ENCODE results near the gene OPN1LW. TPM values are rescaled to one million over a fixed set of nuclear protein-coding genes. Genes with fewer than 3 reads are reported as not detected.

OPN1LW gene
- total and polyA plus RNA-seq, 2 donors from 2014 or later = not detected

GRCh38 chrX:154113729-154114128, 30.3 kb upstream of the OPN1LW start:
- no peaks in the 10 kb centered on the region for H3K4me1 ChIP-seq (ENCODE audit: control insufficient read depth in 2 of 3, insufficient read depth in 2 of 3, low read depth in 1 of 3, low read length in 3 of 3)
- H3K9ac ChIP-seq (ENCODE audit: low read length in 3 of 3) = no peak overlapping the region
- FAIRE-seq (no peak), DNase-seq (no peak)
- H3K9me3 ChIP-seq (ENCODE audit: control insufficient read depth in 2 of 3, insufficient read depth in 1 of 3, low read length in 3 of 3) = no peaks in the 10 kb centered on the region
- no peaks in the 10 kb centered on the region for H3K36me3 ChIP-seq (ENCODE audit: control insufficient read depth in 2 of 3, insufficient read depth in 3 of 3, low read length in 3 of 3)
- TF ChIP-seq CTCF (IDR thresholded peaks at IDR 0.05; ENCODE audit: borderline replicate concordance, extremely low read depth, insufficient read depth) = no peak
- no peak overlapping the region for H3K27ac ChIP-seq (ENCODE audit: low read depth in 2 of 2, low read length in 2 of 2)
- H3K4me3 ChIP-seq (ENCODE audit: low read length in 3 of 3) = no peak overlapping the region
- H3K27me3 ChIP-seq (ENCODE audit: control insufficient read depth, insufficient read depth, low read length) = no peaks in the 10 kb centered on the region
- intact Hi-C loops (cut with DNase I) = no loop called here

- H3K27me3 ChIP-seq (ENCODE audit: control insufficient read depth, insufficient read depth, low read length) = no peaks in the 10 kb centered on the region
- H3K9ac ChIP-seq (ENCODE audit: low read length in 3 of 3) = no peak overlapping the region
- intact Hi-C loops (cut with DNase I) = no loop called here
- no peak overlapping the region for H3K27ac ChIP-seq (ENCODE audit: low read depth in 2 of 2, low read length in 2 of 2)
- no peak for TF ChIP-seq CTCF (IDR thresholded peaks at IDR 0.05; ENCODE audit: borderline replicate concordance, extremely low read depth, insufficient read depth)
- H3K9me3 ChIP-seq (ENCODE audit: control insufficient read depth in 2 of 3, insufficient read depth in 1 of 3, low read length in 3 of 3) = no peaks in the 10 kb centered on the region
- H3K4me3 ChIP-seq (ENCODE audit: low read length in 3 of 3) = no peak overlapping the region
- no peak for DNase-seq
- H3K36me3 ChIP-seq (ENCODE audit: control insufficient read depth in 2 of 3, insufficient read depth in 3 of 3, low read length in 3 of 3) = no peaks in the 10 kb centered on the region
- no peaks in the 10 kb centered on the region for H3K4me1 ChIP-seq (ENCODE audit: control insufficient read depth in 2 of 3, insufficient read depth in 2 of 3, low read depth in 1 of 3, low read length in 3 of 3)
- FAIRE-seq = no peak
Measured at GRCh38 chrX:154114652-154115051, 29.4 kb upstream of the OPN1LW start.

GRCh38 chrX:154115071-154115470, 29.0 kb upstream of the OPN1LW start:
- intact Hi-C loops (cut with DNase I) = no loop called here
- Histone ChIP-seq H3K9ac (ENCODE audit: low read length in 3 of 3) (no peak overlapping the region), H3K9me3 (ENCODE audit: control insufficient read depth in 2 of 3, insufficient read depth in 1 of 3, low read length in 3 of 3) (no peaks in the 10 kb centered on the region), H3K36me3 (ENCODE audit: control insufficient read depth in 2 of 3, insufficient read depth in 3 of 3, low read length in 3 of 3) (no peaks in the 10 kb centered on the region), H3K27me3 (ENCODE audit: control insufficient read depth, insufficient read depth, low read length) (no peaks in the 10 kb centered on the region), H3K4me3 (ENCODE audit: low read length in 3 of 3) (no peak overlapping the region), H3K27ac (ENCODE audit: low read depth in 2 of 2, low read length in 2 of 2) (no peak overlapping the region), H3K4me1 (ENCODE audit: control insufficient read depth in 2 of 3, insufficient read depth in 2 of 3, low read depth in 1 of 3, low read length in 3 of 3) (no peaks in the 10 kb centered on the region)
- no peak for DNase-seq
- TF ChIP-seq CTCF (IDR thresholded peaks at IDR 0.05; ENCODE audit: borderline replicate concordance, extremely low read depth, insufficient read depth) = no peak
- FAIRE-seq = no peak

GRCh38 chrX:154115750-154116149, 28.3 kb upstream of the OPN1LW start:
- Histone ChIP-seq H3K9ac (ENCODE audit: low read length in 3 of 3) (no peak overlapping the region), H3K27ac (ENCODE audit: low read depth in 2 of 2, low read length in 2 of 2) (no peak overlapping the region), H3K9me3 (ENCODE audit: control insufficient read depth in 2 of 3, insufficient read depth in 1 of 3, low read length in 3 of 3) (no peaks in the 10 kb centered on the region), H3K27me3 (ENCODE audit: control insufficient read depth, insufficient read depth, low read length) (no peaks in the 10 kb centered on the region), H3K4me3 (ENCODE audit: low read length in 3 of 3) (no peak overlapping the region), H3K4me1 (ENCODE audit: control insufficient read depth in 2 of 3, insufficient read depth in 2 of 3, low read depth in 1 of 3, low read length in 3 of 3) (no peaks in the 10 kb centered on the region), H3K36me3 (ENCODE audit: control insufficient read depth in 2 of 3, insufficient read depth in 3 of 3, low read length in 3 of 3) (no peaks in the 10 kb centered on the region)
- DNase-seq (no peak), FAIRE-seq (no peak)
- TF ChIP-seq CTCF (IDR thresholded peaks at IDR 0.05; ENCODE audit: borderline replicate concordance, extremely low read depth, insufficient read depth) = no peak
- intact Hi-C loops (cut with DNase I) = no loop called here

Data from kidney (tissue), 14 donors.